LNCAP (cell line): ENCODE measurements around the gene TBCD.

Experiments
- CTCF ChIP-seq: fragments of 450-650 bp; IDR thresholded peaks from 2 replicates; pipeline ENCODE4 v1.5.1; 2017; ENCODE audit warnings: mild to moderate bottlenecking

The TBCD gene

DNA sequence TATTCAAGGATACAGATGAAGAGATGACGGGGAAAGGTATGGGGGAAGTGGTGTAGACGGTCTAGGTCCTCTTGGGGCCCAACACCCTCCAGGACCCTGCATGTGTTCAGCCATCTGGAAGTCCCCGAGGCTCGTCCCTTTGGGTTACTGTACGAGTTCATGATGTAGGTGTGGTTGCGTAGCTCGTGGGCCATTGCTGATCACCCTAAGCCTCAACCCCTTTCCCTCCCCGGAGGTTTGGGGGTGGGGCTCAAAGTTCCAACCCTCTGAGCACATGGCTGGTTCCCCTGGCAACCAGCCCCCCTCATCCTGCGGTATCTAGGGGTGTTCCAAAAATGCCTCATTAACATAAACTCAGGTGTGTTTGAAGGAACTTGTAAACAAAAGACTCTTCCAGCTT, 228.8 kb downstream of the TBCD start:
- TF ChIP-seq CTCF: no peak

- TF ChIP-seq CTCF: no peak
These were observed 229.4 kb downstream of the TBCD start for GRCh38 chr17:82981141-82981730.

- no peak for TF ChIP-seq CTCF
These were observed 231.8 kb downstream of the TBCD start for GRCh38 chr17:82983510-82984248.

- TF ChIP-seq CTCF: no peak
These were observed 233.0 kb downstream of the TBCD start for GRCh38 chr17:82984751-82985427.

DNA sequence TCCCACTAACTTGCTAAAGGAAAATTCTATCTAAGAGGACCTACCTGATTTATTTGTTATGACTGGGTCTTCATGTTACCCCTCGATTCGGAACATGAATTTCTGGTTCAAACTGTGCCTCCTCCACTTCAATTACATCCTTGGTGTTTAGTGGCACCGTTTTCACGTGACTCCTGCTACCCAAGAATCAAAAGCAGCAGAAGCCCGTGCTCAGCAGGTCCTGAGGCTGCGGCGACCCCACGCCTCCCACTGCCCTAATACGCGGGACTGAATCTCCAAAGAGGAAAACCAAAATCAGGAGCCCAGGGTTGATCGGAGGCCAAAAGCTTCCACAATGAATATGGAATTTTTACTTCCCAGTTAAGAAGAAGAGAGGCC, 233.6 kb downstream of the TBCD start:
- no peak for TF ChIP-seq CTCF

GRCh38 chr17:82985973-82986372, 234.1 kb downstream of the TBCD start:
- no peak for TF ChIP-seq CTCF

GRCh38 chr17:82989881-82990280, 238.0 kb downstream of the TBCD start:
- no peak for TF ChIP-seq CTCF
